Calu3 (cell line): ENCODE measurements around the gene TBC1D9B. TPM values are rescaled to one million over a fixed set of nuclear protein-coding genes. Genes with fewer than 3 reads are reported as not detected.
"Not testable (repeated sequence)": the region's sequence is repeated elsewhere in the genome, so short reads cannot be mapped to it uniquely, and the experiment has no call there.

Source experiments
- BruUV-seq: library from RNA; stranded (reverse); fragments of 400-500 nt; replicated peaks from 2 replicates; lab custom pipeline; 2021; lab: Mats Ljungman, UMichigan
- CTCF ChIA-PET: fragments of 300-600 bp; sonication (Branson Sonifier 250); formaldehyde crosslinking; loops from one replicate; lab custom pipeline; 2022; ENCODE audit warnings: antibody characterized with exemption; lab: Charles Lee
- DNase-seq: peaks from one replicate; pipeline ENCODE4 v3.0.0; 2022
- H3K27ac Mint-ChIP-seq: one replicate; pipeline ENCODE4 v1.8.0; 2022; ENCODE audit warnings: mixed read lengths; ENCODE audit not compliant: unreplicated experiment
- H3K27me3 Mint-ChIP-seq: one replicate; pipeline ENCODE4 v1.8.0; 2022; ENCODE audit warnings: mixed read lengths; ENCODE audit not compliant: unreplicated experiment
- H3K36me3 Mint-ChIP-seq: one replicate; pipeline ENCODE4 v1.8.0; 2022; ENCODE audit warnings: mild to moderate bottlenecking, moderate library complexity, mixed read lengths; ENCODE audit not compliant: insufficient read depth, unreplicated experiment
- H3K4me1 Mint-ChIP-seq: one replicate; pipeline ENCODE4 v1.8.0; 2022; ENCODE audit warnings: mild to moderate bottlenecking, low read depth, mixed read lengths; ENCODE audit not compliant: unreplicated experiment
- H3K4me3 Mint-ChIP-seq: one replicate; pipeline ENCODE4 v1.8.0; 2022; ENCODE audit warnings: mild to moderate bottlenecking, low read depth, moderate library complexity, mixed read lengths; ENCODE audit not compliant: unreplicated experiment
- H3K9me3 Mint-ChIP-seq: one replicate; pipeline ENCODE4 v1.8.0; 2022; ENCODE audit warnings: low read depth, mixed read lengths; ENCODE audit not compliant: unreplicated experiment
- intact Hi-C: fragments of 100-400 bp; cut with micrococcal nuclease; formaldehyde crosslinking; loops from one replicate; pipeline ENCODE4 v1.10.0; 2022; ENCODE audit not compliant: unreplicated experiment
- total RNA-seq: library from RNA; stranded (reverse); gene quantifications from 2 replicates; pipeline ENCODE4 v1.2.3, GENCODE V29; 2022
- TF ChIP-seq, protein P1 (sequence below): fragments of 200-600 bp; IDR thresholded peaks from one replicate; pipeline ENCODE4 v1.8.0; 2022; ENCODE audit warnings: antibody characterized with exemption; ENCODE audit not compliant: unreplicated experiment

TBC1D9B gene
- total RNA-seq, 1 experiment from 2014 or later = 148 TPM

DNA sequence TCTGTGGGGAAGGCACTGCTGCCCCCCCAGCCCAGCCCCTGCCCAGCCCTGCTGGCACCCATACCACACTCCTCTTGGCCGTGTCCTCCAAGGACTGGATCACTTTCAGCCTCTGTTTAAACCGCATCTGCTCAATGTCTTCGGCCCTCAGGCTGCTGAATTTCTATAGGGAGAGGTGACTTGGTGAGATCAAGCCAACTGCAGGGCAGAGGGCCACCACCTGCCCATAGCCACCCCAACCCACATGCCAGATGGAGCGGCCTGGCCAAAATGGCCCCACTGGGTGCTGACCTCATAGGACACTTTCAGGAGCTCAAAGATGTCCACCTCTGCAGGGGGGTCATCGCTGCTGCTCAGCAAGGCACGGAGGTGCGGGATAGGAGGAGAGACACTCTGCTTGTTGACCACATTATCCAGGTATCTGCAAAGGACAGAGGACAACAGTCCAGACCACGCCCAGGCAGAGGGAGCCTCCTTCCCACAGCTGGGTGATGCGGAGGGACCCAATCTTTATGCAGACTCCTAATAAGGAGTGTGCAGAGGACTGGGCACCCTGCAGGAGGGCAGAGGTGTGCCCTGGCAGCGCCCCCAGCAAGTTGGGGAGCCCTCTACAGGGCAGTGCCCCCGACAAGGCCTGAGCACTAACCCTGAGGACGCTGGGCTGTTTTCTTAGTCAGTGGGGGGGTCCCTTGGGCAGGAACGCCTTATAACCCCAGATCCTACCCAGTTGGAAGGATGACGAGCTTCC, 34.7 kb downstream of the TBC1D9B start:
- H3K4me3 Mint-ChIP-seq = no peak overlapping the region
- TF ChIP-seq, protein P1, sequence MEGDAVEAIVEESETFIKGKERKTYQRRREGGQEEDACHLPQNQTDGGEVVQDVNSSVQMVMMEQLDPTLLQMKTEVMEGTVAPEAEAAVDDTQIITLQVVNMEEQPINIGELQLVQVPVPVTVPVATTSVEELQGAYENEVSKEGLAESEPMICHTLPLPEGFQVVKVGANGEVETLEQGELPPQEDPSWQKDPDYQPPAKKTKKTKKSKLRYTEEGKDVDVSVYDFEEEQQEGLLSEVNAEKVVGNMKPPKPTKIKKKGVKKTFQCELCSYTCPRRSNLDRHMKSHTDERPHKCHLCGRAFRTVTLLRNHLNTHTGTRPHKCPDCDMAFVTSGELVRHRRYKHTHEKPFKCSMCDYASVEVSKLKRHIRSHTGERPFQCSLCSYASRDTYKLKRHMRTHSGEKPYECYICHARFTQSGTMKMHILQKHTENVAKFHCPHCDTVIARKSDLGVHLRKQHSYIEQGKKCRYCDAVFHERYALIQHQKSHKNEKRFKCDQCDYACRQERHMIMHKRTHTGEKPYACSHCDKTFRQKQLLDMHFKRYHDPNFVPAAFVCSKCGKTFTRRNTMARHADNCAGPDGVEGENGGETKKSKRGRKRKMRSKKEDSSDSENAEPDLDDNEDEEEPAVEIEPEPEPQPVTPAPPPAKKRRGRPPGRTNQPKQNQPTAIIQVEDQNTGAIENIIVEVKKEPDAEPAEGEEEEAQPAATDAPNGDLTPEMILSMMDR = no peak
- H3K36me3 Mint-ChIP-seq = peaks cover 55% of the 10 kb centered on the region
- no peaks in the 10 kb centered on the region for H3K4me1 Mint-ChIP-seq
- BruUV-seq = no TSS peak
- DNase-seq = no peak
- intact Hi-C loops = no loop called here
- H3K9me3 Mint-ChIP-seq = no peaks in the 10 kb centered on the region
- no peaks in the 10 kb centered on the region for H3K27me3 Mint-ChIP-seq
- CTCF ChIA-PET = no interaction called here
- no peak overlapping the region for H3K27ac Mint-ChIP-seq

- no TSS peak for BruUV-seq
- CTCF ChIA-PET = no interaction called here
- no peaks in the 10 kb centered on the region for H3K9me3 Mint-ChIP-seq
- TF ChIP-seq, protein P1 = no peak
- H3K36me3 Mint-ChIP-seq = peaks cover 57% of the 10 kb centered on the region
- no peak for DNase-seq
- no peak overlapping the region for H3K4me3 Mint-ChIP-seq
- no peaks in the 10 kb centered on the region for H3K4me1 Mint-ChIP-seq
- no peaks in the 10 kb centered on the region for H3K27me3 Mint-ChIP-seq
- intact Hi-C loops = no loop called here
- no peak overlapping the region for H3K27ac Mint-ChIP-seq
Observed at GRCh38 chr5:179872055-179872827, 35.5 kb downstream of the TBC1D9B start.

DNA sequence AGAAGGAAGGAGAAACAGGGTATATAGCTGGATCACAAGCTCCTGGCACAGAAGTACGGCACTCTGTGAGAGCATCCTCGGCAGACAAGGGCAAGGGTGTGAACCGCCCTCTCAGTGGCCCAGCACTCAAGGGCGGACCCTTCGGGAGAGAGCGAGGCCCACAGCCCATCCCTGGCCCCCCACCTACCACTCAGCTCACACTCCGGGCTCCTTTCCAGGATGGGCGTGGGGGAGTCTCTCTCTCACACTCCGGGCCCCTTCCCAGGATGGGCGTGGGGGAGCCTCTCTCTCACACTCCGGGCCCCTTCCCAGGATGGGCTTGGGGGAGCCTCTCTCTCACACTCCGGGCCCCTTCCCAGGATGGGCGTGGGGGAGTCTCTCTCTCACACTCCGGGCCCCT, 36.2 kb downstream of the TBC1D9B start:
- peaks cover 50% of the 10 kb centered on the region for H3K36me3 Mint-ChIP-seq
- intact Hi-C loops, H3K4me3 Mint-ChIP-seq, DNase-seq, H3K4me1 Mint-ChIP-seq, BruUV-seq, H3K27ac Mint-ChIP-seq, H3K27me3 Mint-ChIP-seq, H3K9me3 Mint-ChIP-seq: not testable (repeated sequence)
- CTCF ChIA-PET = interaction anchor here (1.0 kb wide), 1 partner anchor 10 kb away, joined by 3 read pairs; no protein-coding TSS in a partner anchor

DNA sequence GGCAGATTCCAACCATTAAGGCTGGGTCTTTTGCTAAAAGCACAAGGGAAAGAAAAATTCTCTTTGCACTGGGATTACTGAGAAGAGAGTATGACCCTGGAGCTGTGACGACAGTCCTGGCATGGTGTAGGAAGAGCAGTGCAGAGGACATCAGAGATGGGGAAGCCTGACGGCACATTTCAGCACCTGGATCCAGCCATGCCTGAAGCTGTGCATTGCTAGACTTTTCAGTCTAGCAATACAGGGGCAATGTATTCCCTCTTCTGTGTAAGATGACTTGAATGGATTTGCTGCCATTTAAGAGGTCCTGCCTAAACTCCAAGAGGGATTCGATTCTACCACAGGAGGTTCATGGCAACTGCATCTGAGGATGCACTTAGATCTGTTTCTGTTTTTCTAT, 36.7 kb downstream of the TBC1D9B start:
- intact Hi-C loops = no loop called here
- Mint-ChIP-seq H3K4me1 (no peaks in the 10 kb centered on the region), H3K4me3 (no peak overlapping the region), H3K36me3 (peaks cover 47% of the 10 kb centered on the region), H3K9me3 (no peaks in the 10 kb centered on the region), H3K27ac (no peak overlapping the region), H3K27me3 (no peaks in the 10 kb centered on the region)
- no TSS peak for BruUV-seq
- TF ChIP-seq, protein P1 = no peak
- DNase-seq = no peak
- CTCF ChIA-PET = interaction anchor here (1.0 kb wide), 1 partner anchor 11 kb away, joined by 3 read pairs; no protein-coding TSS in a partner anchor
